SK-N-SH (cell line): ENCODE results near the gene CRYBG1. TPM values are rescaled to one million over a fixed set of nuclear protein-coding genes. Genes with fewer than 3 reads are reported as not detected.

Experiments used
- CTCF ChIA-PET: fragments of 300-600, 350-600 bp; formaldehyde crosslinking; extraction: SDS; loops from one replicate; lab custom pipeline; 2021; lab: Yijun Ruan, JAX
- POLR2A ChIA-PET: fragments of 350-600 bp; sonication (Branson Sonifier 250); formaldehyde crosslinking; extraction: SDS; loops from one replicate; lab custom pipeline; 2020; ENCODE audit warnings: antibody characterized with exemption, inconsistent platforms; lab: Yijun Ruan, JAX
- DNase-seq: peaks from one replicate; pipeline ENCODE4 v3.0.0; 2012
- H2AFZ ChIP-seq: fragments of 200-600 bp; sonication (generic); 2 replicates; pipeline ENCODE4 v1.8.1; 2016; ENCODE audit warnings: antibody characterized with exemption, mild to moderate bottlenecking, low read depth
- H3F3A ChIP-seq: fragments of 200-600 bp; sonication (generic); replicated peaks from 2 replicates; pipeline ENCODE3; 2016; ENCODE audit warnings: antibody characterized with exemption, mild to moderate bottlenecking; ENCODE audit not compliant: insufficient read depth
- H3K27ac ChIP-seq, 2 experiments: fragments of 200-500 bp in 1 of 2; fragments of 200-600 bp in 1 of 2; sonication (Bioruptor generic) in 1 of 2; sonication (generic), shearing (Covaris generic) in 1 of 2; 2 replicates each; pipeline versions ENCODE4 v1.5.1 to v1.6.1; 2014 to 2016; ENCODE audit warnings: low read depth in 2 of 2, inconsistent platforms in 1 of 2, low read length in 1 of 2, mild to moderate bottlenecking in 1 of 2, mixed read lengths in 1 of 2
- H3K27me3 ChIP-seq: fragments of 200-600 bp; sonication (generic), shearing (Covaris generic); 2 replicates; pipeline ENCODE4 v1.6.1; 2016; ENCODE audit warnings: mixed run types; ENCODE audit not compliant: insufficient read depth
- H3K36me3 ChIP-seq, 2 experiments: fragments of 200-500 bp in 1 of 2; fragments of 200-600 bp in 1 of 2; sonication (Bioruptor generic) in 1 of 2; sonication (generic) in 1 of 2; replicated peaks in 1 of 2; 2 replicates each; pipeline versions ENCODE3 to v1.5.1; 2014 to 2016; ENCODE audit warnings: low read length in 1 of 2, mild to moderate bottlenecking in 1 of 2; ENCODE audit not compliant: insufficient read depth in 2 of 2, control insufficient read depth in 1 of 2
- H3K4me1 ChIP-seq, 2 experiments: fragments of 200-500 bp in 1 of 2; fragments of 200-600 bp in 1 of 2; sonication (Bioruptor generic) in 1 of 2; sonication (generic), shearing (Covaris generic) in 1 of 2; 2 replicates each; pipeline versions ENCODE4 v1.5.1 to v1.6.1; 2014 to 2016; ENCODE audit warnings: low read depth in 1 of 2, low read length in 1 of 2, mixed run types in 1 of 2; ENCODE audit not compliant: insufficient read depth in 2 of 2, control insufficient read depth in 1 of 2
- H3K4me2 ChIP-seq: fragments of 200-600 bp; sonication (generic), shearing (Covaris generic); 2 replicates; pipeline ENCODE4 v1.6.1; 2017; ENCODE audit warnings: mixed run types
- H3K4me3 ChIP-seq, 2 experiments: fragments of 200-500 bp in 1 of 2; fragments of 200-600 bp in 1 of 2; sonication (Bioruptor generic) in 1 of 2; sonication (generic), shearing (Covaris generic) in 1 of 2; 2 replicates each; pipeline versions ENCODE4 v1.5.1 to v1.8.1; 2014 to 2016; ENCODE audit warnings: low read depth in 2 of 2, inconsistent platforms in 1 of 2, low read length in 1 of 2, mild to moderate bottlenecking in 1 of 2, mixed read lengths in 1 of 2, moderate library complexity in 1 of 2
- H3K79me2 ChIP-seq: fragments of 200-600 bp; sonication (generic); 2 replicates; pipeline ENCODE4 v1.8.1; 2017; ENCODE audit warnings: mild to moderate bottlenecking; ENCODE audit not compliant: insufficient read depth
- H3K9ac ChIP-seq: fragments of 200-600 bp; sonication (generic); 2 replicates; pipeline ENCODE4 v1.6.1; 2017; ENCODE audit warnings: mixed run types
- H3K9me2 ChIP-seq: fragments of 200-600 bp; sonication (generic); 2 replicates; pipeline ENCODE4 v1.6.1; 2017; ENCODE audit warnings: mixed run types
- H3K9me3 ChIP-seq: fragments of 200-600 bp; sonication (generic); 2 replicates; pipeline ENCODE4 v1.6.1; 2017; ENCODE audit warnings: mixed run types, mild to moderate bottlenecking, moderate library complexity
- H4K20me1 ChIP-seq: fragments of 200-600 bp; sonication (generic); 2 replicates; pipeline ENCODE4 v1.6.1; 2017; ENCODE audit warnings: mild to moderate bottlenecking, mixed run types; ENCODE audit not compliant: insufficient read depth
- CHD2 ChIP-seq: fragments of 150-350 bp; IDR thresholded peaks from 2 replicates; pipeline ENCODE4 v1.6.1; 2018; ENCODE audit warnings: low read length; ENCODE audit not compliant: partially characterized antibody
- ELF1 ChIP-seq: IDR thresholded peaks from 2 replicates; pipeline ENCODE4 v1.4.0; 2012
- FOSL2 ChIP-seq: IDR thresholded peaks from 2 replicates; pipeline ENCODE4 v1.4.0; 2012; ENCODE audit warnings: low read depth, mild to moderate bottlenecking, moderate library complexity, borderline replicate concordance
- FOXJ3 ChIP-seq: sonication (generic); formaldehyde crosslinking; IDR thresholded peaks from 2 replicates; pipeline ENCODE4 v1.5.1; 2020; ENCODE audit warnings: mild to moderate bottlenecking, missing genetic modification reagents
- FOXM1 ChIP-seq: IDR thresholded peaks from 2 replicates; pipeline ENCODE4 v1.4.0; 2012; ENCODE audit warnings: low read depth, mild to moderate bottlenecking
- GATA2 ChIP-seq: sonication (generic); formaldehyde crosslinking; IDR thresholded peaks from 2 replicates; pipeline ENCODE4 v1.5.0; 2020; ENCODE audit warnings: mild to moderate bottlenecking, missing genetic modification reagents
- JUND ChIP-seq: IDR thresholded peaks from 2 replicates; pipeline ENCODE4 v1.4.0; 2012
- MAX ChIP-seq: IDR thresholded peaks from 2 replicates; pipeline ENCODE4 v1.4.0; 2012; ENCODE audit warnings: low read depth
- MXI1 ChIP-seq: IDR thresholded peaks from 2 replicates; pipeline ENCODE4 v1.6.1; 2012; ENCODE audit warnings: mild to moderate bottlenecking, low read depth, low read length, improper control_type of control experiment
- NFIC ChIP-seq: IDR thresholded peaks from 2 replicates; pipeline ENCODE4 v1.4.0; 2012; ENCODE audit warnings: borderline replicate concordance
- RAD21 ChIP-seq: IDR thresholded peaks from 2 replicates; pipeline ENCODE4 v1.6.1; 2012; ENCODE audit warnings: mild to moderate bottlenecking, low read length
- RCOR1 ChIP-seq: fragments of 150-350 bp; IDR thresholded peaks from 2 replicates; pipeline ENCODE4 v1.6.1; 2017; ENCODE audit warnings: antibody characterized with exemption, low read length
- REST ChIP-seq: IDR thresholded peaks from 2 replicates; pipeline ENCODE4 v1.6.1; 2012; ENCODE audit warnings: mild to moderate bottlenecking, low read depth, low read length, moderate library complexity
- SIN3A ChIP-seq: IDR thresholded peaks from 2 replicates; pipeline ENCODE4 v1.6.1; 2012; ENCODE audit warnings: low read depth, mild to moderate bottlenecking, low read length, moderate library complexity, borderline replicate concordance
- TEAD4 ChIP-seq: IDR thresholded peaks from 2 replicates; pipeline ENCODE4 v1.4.0; 2012; ENCODE audit warnings: mild to moderate bottlenecking, borderline replicate concordance; ENCODE audit not compliant: insufficient read depth
- YY1 ChIP-seq: IDR thresholded peaks from 2 replicates; pipeline ENCODE4 v1.4.0; 2012; ENCODE audit warnings: low read depth, mild to moderate bottlenecking
- WGBS: methylation state at CpG from one replicate; pipeline ENCODE4 v1.1.6; 2017; ENCODE audit warnings: low lambda C conversion rate; 5-methylcytosine and 5-hydroxymethylcytosine counted together
- polyA plus RNA-seq, 3 experiments: library from polyadenylated mRNA; depleted of rRNA; stranded (reverse); fragments of >200 nt; gene quantifications; 2 replicates each; pipeline ENCODE4 v1.2.3, GENCODE V29; 2012
- TF ChIP-seq, protein P1 (sequence below): fragments of 200-600 bp; sonication (generic); IDR thresholded peaks from 2 replicates; pipeline ENCODE4 v1.6.1; 2017; ENCODE audit warnings: antibody characterized with exemption, mild to moderate bottlenecking, moderate library complexity
- TF ChIP-seq, protein P2 (sequence below): fragments of 150-350 bp; IDR thresholded peaks from 2 replicates; pipeline ENCODE4 v1.6.1; 2017; ENCODE audit warnings: antibody characterized with exemption, low read length, low read depth, borderline replicate concordance

Gene CRYBG1
- polyA plus RNA-seq, 1 of the 3 experiments (the other 2 are of a cell fraction) = 13.8 TPM

GRCh38 chr6:106613590-106613989, 253.1 kb downstream of the CRYBG1 start:
- no peak for TF ChIP-seq YY1
- TF ChIP-seq MXI1 = no peak
- no peak for TF ChIP-seq ELF1
- TF ChIP-seq FOSL2 = no peak
- TF ChIP-seq REST = no peak
- TF ChIP-seq FOXJ3 (CRISPR knock-in tag) = no peak
- TF ChIP-seq NFIC = no peak
- no peak for TF ChIP-seq RAD21
- no peak for TF ChIP-seq FOXM1
- no peak for TF ChIP-seq GATA2
- Histone ChIP-seq H2AFZ (no peak overlapping the region), H3K9me3 (no peaks in the 10 kb centered on the region), H3K4me1 (no peaks in the 10 kb centered on the region), H3K79me2 (no peaks in the 10 kb centered on the region), H3K27ac (no peak overlapping the region), H3K4me2 (no peak overlapping the region), H3K9me2 (no peaks in the 10 kb centered on the region), H3K27me3 (no peaks in the 10 kb centered on the region), H3F3A (no peaks in the 10 kb centered on the region), H3K4me3 (no peak overlapping the region), H3K36me3 (peaks cover 10% of the 10 kb centered on the region in 2 experiments), H3K9ac (no peak overlapping the region), H4K20me1 (no peaks in the 10 kb centered on the region)
- ChIA-PET CTCF (interaction anchor here (1.3 to 4.4 kb wide), 2 partner anchors 9 to 366 kb away, joined by 4 to 24 read pairs; no protein-coding TSS in a partner anchor), POLR2A (no interaction called here)
- DNase-seq = no peak
- WGBS = 100% methylated on average over 1 of the region's 1 CpG

DNA sequence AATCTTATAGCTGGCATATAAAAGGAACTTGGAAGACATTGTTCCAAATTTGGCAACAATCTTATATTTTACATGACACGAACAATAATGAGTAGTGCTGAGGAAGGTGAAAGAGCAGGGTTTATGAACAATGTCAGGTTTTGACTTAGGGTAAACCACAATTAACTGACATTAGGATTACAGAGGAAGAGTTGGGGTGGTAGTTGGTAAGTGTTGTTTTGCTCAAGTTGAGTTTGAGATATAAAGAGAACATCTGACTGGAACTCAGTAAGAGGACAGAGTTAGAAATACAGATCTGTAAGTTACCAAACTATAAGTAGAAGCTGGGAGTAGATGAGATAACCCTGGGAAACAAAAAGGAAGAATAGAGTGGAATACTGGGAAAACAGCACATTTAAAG, 253.6 kb downstream of the CRYBG1 start:
- no peak overlapping the region for H2AFZ ChIP-seq
- POLR2A ChIA-PET = no interaction called here
- WGBS = 96% methylated on average over 1 of the region's 1 CpG
- peaks cover 10 to 11% of the 10 kb centered on the region in 2 experiments for H3K36me3 ChIP-seq
- no peaks in the 10 kb centered on the region for H3K9me3 ChIP-seq
- H3K4me3 ChIP-seq = no peak overlapping the region
- H3F3A ChIP-seq = no peaks in the 10 kb centered on the region
- no peaks in the 10 kb centered on the region for H3K27me3 ChIP-seq
- no peak overlapping the region for H3K9ac ChIP-seq
- no peaks in the 10 kb centered on the region for H3K9me2 ChIP-seq
- no peak overlapping the region for H3K27ac ChIP-seq
- H3K4me2 ChIP-seq = no peak overlapping the region
- DNase-seq = no peak
- H4K20me1 ChIP-seq = no peaks in the 10 kb centered on the region
- H3K4me1 ChIP-seq = no peaks in the 10 kb centered on the region
- CTCF ChIA-PET = interaction anchor here (1.3 to 4.4 kb wide), 2 partner anchors 10 to 365 kb away, joined by 4 to 24 read pairs; no protein-coding TSS in a partner anchor
- no peaks in the 10 kb centered on the region for H3K79me2 ChIP-seq
- no peak for TF ChIP-seq SIN3A
- TF ChIP-seq TEAD4 = no peak
- no peak for TF ChIP-seq REST
- TF ChIP-seq, protein P1, sequence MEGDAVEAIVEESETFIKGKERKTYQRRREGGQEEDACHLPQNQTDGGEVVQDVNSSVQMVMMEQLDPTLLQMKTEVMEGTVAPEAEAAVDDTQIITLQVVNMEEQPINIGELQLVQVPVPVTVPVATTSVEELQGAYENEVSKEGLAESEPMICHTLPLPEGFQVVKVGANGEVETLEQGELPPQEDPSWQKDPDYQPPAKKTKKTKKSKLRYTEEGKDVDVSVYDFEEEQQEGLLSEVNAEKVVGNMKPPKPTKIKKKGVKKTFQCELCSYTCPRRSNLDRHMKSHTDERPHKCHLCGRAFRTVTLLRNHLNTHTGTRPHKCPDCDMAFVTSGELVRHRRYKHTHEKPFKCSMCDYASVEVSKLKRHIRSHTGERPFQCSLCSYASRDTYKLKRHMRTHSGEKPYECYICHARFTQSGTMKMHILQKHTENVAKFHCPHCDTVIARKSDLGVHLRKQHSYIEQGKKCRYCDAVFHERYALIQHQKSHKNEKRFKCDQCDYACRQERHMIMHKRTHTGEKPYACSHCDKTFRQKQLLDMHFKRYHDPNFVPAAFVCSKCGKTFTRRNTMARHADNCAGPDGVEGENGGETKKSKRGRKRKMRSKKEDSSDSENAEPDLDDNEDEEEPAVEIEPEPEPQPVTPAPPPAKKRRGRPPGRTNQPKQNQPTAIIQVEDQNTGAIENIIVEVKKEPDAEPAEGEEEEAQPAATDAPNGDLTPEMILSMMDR = no peak
- TF ChIP-seq JUND = no peak
- TF ChIP-seq RAD21 = no peak
- TF ChIP-seq, protein P2, sequence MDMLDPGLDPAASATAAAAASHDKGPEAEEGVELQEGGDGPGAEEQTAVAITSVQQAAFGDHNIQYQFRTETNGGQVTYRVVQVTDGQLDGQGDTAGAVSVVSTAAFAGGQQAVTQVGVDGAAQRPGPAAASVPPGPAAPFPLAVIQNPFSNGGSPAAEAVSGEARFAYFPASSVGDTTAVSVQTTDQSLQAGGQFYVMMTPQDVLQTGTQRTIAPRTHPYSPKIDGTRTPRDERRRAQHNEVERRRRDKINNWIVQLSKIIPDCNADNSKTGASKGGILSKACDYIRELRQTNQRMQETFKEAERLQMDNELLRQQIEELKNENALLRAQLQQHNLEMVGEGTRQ = no peak
- no peak for TF ChIP-seq FOXM1
- TF ChIP-seq CHD2 = no peak
- no peak for TF ChIP-seq MAX
- TF ChIP-seq RCOR1 = no peak
